CD14-positive monocyte (primary cell): ENCODE measurements around the gene ACER2. TPM values are rescaled to one million over a fixed set of nuclear protein-coding genes. Genes with fewer than 3 reads are reported as not detected.

Source experiments
- DNase-seq, 3 donors: peaks; one replicate each; pipeline ENCODE4 v3.0.0-alpha.2; 2011 to 2022
- H2AFZ ChIP-seq: 2 replicates; pipeline ENCODE4 v1.6.0; 2012; ENCODE audit warnings: mild to moderate bottlenecking, low read depth, low read length, inconsistent platforms; ENCODE audit not compliant: insufficient read depth, poor library complexity, severe bottlenecking
- H3K27ac ChIP-seq, 2 donors: 1 replicate in 1 of 2; 2 replicates in 1 of 2; pipeline ENCODE4 v1.5.1; 2012 to 2013; ENCODE audit warnings: low read length in 2 of 2, control low read depth in 1 of 2, inconsistent platforms in 1 of 2, low read depth in 1 of 2, mild to moderate bottlenecking in 1 of 2
- H3K27me3 ChIP-seq, 2 donors: one replicate each; pipeline versions ENCODE4 v1.6.0 to v1.6.1; 2011 to 2013; ENCODE audit warnings: low read length in 2 of 2; ENCODE audit not compliant: control insufficient read depth in 2 of 2, insufficient read depth in 2 of 2
- H3K36me3 ChIP-seq, 2 donors: replicated peaks in 1 of 2; 1 replicate in 1 of 2; 2 replicates in 1 of 2; pipeline versions ENCODE4 v1.5.1 to v1.6.1; 2012 to 2013; ENCODE audit warnings: low read length in 2 of 2, control low read depth in 1 of 2, inconsistent platforms in 1 of 2, mild to moderate bottlenecking in 1 of 2; ENCODE audit not compliant: insufficient read depth in 2 of 2, control insufficient read depth in 1 of 2
- H3K4me1 ChIP-seq, 2 donors: 1 replicate in 1 of 2; 2 replicates in 1 of 2; pipeline versions ENCODE4 v1.5.1 to v1.6.1; 2012 to 2013; ENCODE audit warnings: low read length in 2 of 2, control low read depth in 1 of 2, inconsistent platforms in 1 of 2, mild to moderate bottlenecking in 1 of 2, moderate library complexity in 1 of 2; ENCODE audit not compliant: insufficient read depth in 2 of 2, control insufficient read depth in 1 of 2
- H3K4me2 ChIP-seq: replicated peaks from 2 replicates; pipeline ENCODE3; 2012; ENCODE audit warnings: low read length, moderate library complexity, mild to moderate bottlenecking; ENCODE audit not compliant: poor library complexity, severe bottlenecking; ENCODE audit errors: extremely low read depth
- H3K4me3 ChIP-seq, 3 experiments: fragments of 200-600 bp in 1 of 3; sonication (generic) in 1 of 3; replicated peaks in 1 of 3; 1 replicate in 2 of 3; 2 replicates in 1 of 3; pipeline ENCODE4 v1.5.1; 2011 to 2013; ENCODE audit warnings: low read length in 3 of 3, mild to moderate bottlenecking in 3 of 3, control low read depth in 2 of 3, low read depth in 2 of 3, inconsistent platforms in 1 of 3, moderate library complexity in 1 of 3
- H3K79me2 ChIP-seq: 2 replicates; pipeline ENCODE4 v1.6.0; 2012; ENCODE audit warnings: mild to moderate bottlenecking, control low read depth, inconsistent platforms, low read length, moderate library complexity; ENCODE audit not compliant: insufficient read depth
- H3K9ac ChIP-seq: 2 replicates; pipeline ENCODE4 v1.6.0; 2017; ENCODE audit warnings: low read length, mild to moderate bottlenecking; ENCODE audit not compliant: insufficient read depth, poor library complexity, severe bottlenecking
- H3K9me3 ChIP-seq, 2 donors: replicated peaks in 1 of 2; 1 replicate in 1 of 2; 2 replicates in 1 of 2; pipeline versions ENCODE4 v1.5.1 to v1.6.1; 2012 to 2013; ENCODE audit warnings: low read length in 2 of 2, control low read depth in 1 of 2; ENCODE audit not compliant: control insufficient read depth in 1 of 2, insufficient read depth in 1 of 2
- H4K20me1 ChIP-seq: 2 replicates; pipeline ENCODE4 v1.6.0; 2012; ENCODE audit warnings: mild to moderate bottlenecking, low read length, control low read depth, moderate library complexity; ENCODE audit not compliant: insufficient read depth
- H3K27ac Mint-ChIP-seq, 7 donors: one replicate each; pipeline ENCODE4 v1.8.0; 2020; ENCODE audit warnings: mild to moderate bottlenecking in 7 of 7, mixed read lengths in 7 of 7, moderate library complexity in 6 of 7, inconsistent platforms in 2 of 7
- H3K27me3 Mint-ChIP-seq, 3 donors: one replicate each; pipeline ENCODE4 v1.8.0; 2021 to 2022; ENCODE audit warnings: low read depth in 3 of 3, mild to moderate bottlenecking in 3 of 3, mixed read lengths in 3 of 3, moderate library complexity in 3 of 3, inconsistent platforms in 1 of 3
- H3K36me3 Mint-ChIP-seq, 2 donors: one replicate each; pipeline ENCODE4 v1.8.0; 2020; ENCODE audit warnings: mixed read lengths in 2 of 2, inconsistent platforms in 1 of 2, mild to moderate bottlenecking in 1 of 2
- H3K4me1 Mint-ChIP-seq: one replicate; pipeline ENCODE4 v1.8.0; 2020; ENCODE audit warnings: mild to moderate bottlenecking, mixed read lengths
- H3K4me3 Mint-ChIP-seq, 2 donors: one replicate each; pipeline ENCODE4 v1.8.0; 2020; ENCODE audit warnings: mild to moderate bottlenecking in 2 of 2, mixed read lengths in 2 of 2, moderate library complexity in 1 of 2
- H3K9me3 Mint-ChIP-seq, 7 donors: one replicate each; pipeline ENCODE4 v1.8.0; 2020 to 2022; ENCODE audit warnings: mixed read lengths in 7 of 7, mild to moderate bottlenecking in 6 of 7, moderate library complexity in 6 of 7, inconsistent platforms in 2 of 7
- CTCF ChIP-seq: fragments of 200-600 bp; IDR thresholded peaks from one replicate; pipeline ENCODE4 v1.8.0; 2022; ENCODE audit warnings: antibody characterized with exemption, mild to moderate bottlenecking
- WGBS: methylation state at CpG from one replicate; pipeline ENCODE4 v1.1.5; 2013; ENCODE audit warnings: missing lambda C conversion rate; ENCODE audit not compliant: insufficient coverage; 5-methylcytosine and 5-hydroxymethylcytosine counted together
- intact Hi-C, 2 donors: fragments of 100-400 bp; cut with micrococcal nuclease; formaldehyde crosslinking; loops; one replicate each; pipeline versions ENCODE4 v1.15.0 to v1.15.1; 2023
- polyA plus RNA-seq, 3 donors: library from polyadenylated mRNA; depleted of rRNA in 1 of 3; unstranded in 2 of 3; stranded (reverse) in 1 of 3; fragments of 300-500 nt in 2 of 3; fragments of >200 nt in 1 of 3; fragmentation: Illumina TruSeq in 2 of 3; gene quantifications; 1 replicate in 2 of 3; 2 replicates in 1 of 3; pipeline ENCODE4 v1.2.3, GENCODE V29; 2012 to 2021

The ACER2 gene
- polyA plus RNA-seq, 3 donors: 0.17 to 0.21 TPM; not detected in 1

GRCh38 chr9:19456996-19457692 lies 48.3 kb downstream of the ACER2 start:
- peak overlapping the region; percentile 67 for H2AFZ ChIP-seq
- peaks cover 10% of the 10 kb centered on the region for H3K4me1 Mint-ChIP-seq

GRCh38 chr9:19457693-19458009 lies 48.8 kb downstream of the ACER2 start:
- Histone ChIP-seq H3K36me3 (no peaks in the 10 kb centered on the region), H3K27me3 (no peaks in the 10 kb centered on the region), H3K9me3 (no peaks in the 10 kb centered on the region), H4K20me1 (no peaks in the 10 kb centered on the region), H3K4me2 (peak overlapping the region; percentile 40), H2AFZ (peak overlapping the region; percentile 67), H3K9ac (no peak overlapping the region), H3K27ac (no peak overlapping the region), H3K79me2 (no peaks in the 10 kb centered on the region), H3K4me3 (peak overlapping the region in 2 of 3 experiments; percentile 10 to 37), H3K4me1 (peaks cover 5 to 8% of the 10 kb centered on the region in 2 donors)
- 0% methylated on average over 1 of the region's 5 CpGs for WGBS
- peaks cover 0 to 6% (median 3%) of the 10 kb centered on the region in 3 donors for H3K27me3 Mint-ChIP-seq
- intact Hi-C loops: loop anchor here (5.0 to 10.0 kb wide), 3 partner anchors 1200 to 1645 kb away; no protein-coding TSS in a partner anchor
- H3K9me3 Mint-ChIP-seq: peaks cover 0 to 2% (median 0%) of the 10 kb centered on the region in 7 donors
- H3K36me3 Mint-ChIP-seq: no peaks in the 10 kb centered on the region
- H3K4me1 Mint-ChIP-seq: peaks cover 10% of the 10 kb centered on the region
- TF ChIP-seq CTCF: peak; percentile 46
- peak overlapping the region; percentile 13 to 84 for H3K4me3 Mint-ChIP-seq
- no peak for DNase-seq
- H3K27ac Mint-ChIP-seq: no peak overlapping the region

More at GRCh38 chr9:19456996-19457692, 48.3 kb downstream of the ACER2 start:
- Mint-ChIP-seq H3K4me3 (peak overlapping the region; percentile 13 to 84), H3K9me3 (peaks cover 0 to 2% (median 0%) of the 10 kb centered on the region in 7 donors), H3K27ac (no peak overlapping the region), H3K27me3 (peaks cover 0 to 6% (median 0%) of the 10 kb centered on the region in 3 donors), H3K36me3 (no peaks in the 10 kb centered on the region)
- no peaks in the 10 kb centered on the region for H3K27me3 ChIP-seq
- peaks cover 5 to 8% of the 10 kb centered on the region in 2 donors for H3K4me1 ChIP-seq
- H3K36me3 ChIP-seq: no peaks in the 10 kb centered on the region
- no peaks in the 10 kb centered on the region for H4K20me1 ChIP-seq
- intact Hi-C loops: loop anchor here (5.0 to 10.0 kb wide), 3 partner anchors 1200 to 1645 kb away; no protein-coding TSS in a partner anchor
- no peaks in the 10 kb centered on the region for H3K79me2 ChIP-seq
- no peak overlapping the region for H3K27ac ChIP-seq
- no peak overlapping the region for H3K9ac ChIP-seq
- peak overlapping the region; percentile 40 for H3K4me2 ChIP-seq
- peak; percentile 98 for TF ChIP-seq CTCF
- no peaks in the 10 kb centered on the region for H3K9me3 ChIP-seq
- peak overlapping the region in 2 of 3 experiments; percentile 10 to 37 for H3K4me3 ChIP-seq
- DNase-seq: peak; percentile 47 to 72 (median 63)
- WGBS: 33% methylated on average over 3 of the region's 12 CpGs
